CD4-positive, alpha-beta T cell treated with Interleukin-6 for 4 hours (primary cell): ENCODE results near the gene TUFT1.

Experiments used
- DNase-seq: peaks from one replicate; pipeline ENCODE4 v3.0.0-alpha.2; 2020; ENCODE audit warnings: mixed read lengths

Gene TUFT1

GRCh38 chr1:151539321-151540020 lies 638 bp upstream of the TUFT1 start:
- peak; percentile 59 for DNase-seq

GRCh38 chr1:151540982-151541377 lies 871 bp downstream of the TUFT1 start:
- no peak for DNase-seq

- no peak for DNase-seq
Measured at GRCh38 chr1:151541752-151542151, 1.6 kb downstream of the TUFT1 start.

- DNase-seq, result no peak
Measured at GRCh38 chr1:151542710-151543129, 2.6 kb downstream of the TUFT1 start.

GRCh38 chr1:151545542-151545941 lies 5.4 kb downstream of the TUFT1 start:
- no peak for DNase-seq

GRCh38 chr1:151546011-151546925 lies 6.2 kb downstream of the TUFT1 start:
- DNase-seq, result no peak

GRCh38 chr1:151547119-151547899 lies 7.2 kb downstream of the TUFT1 start:
- DNase-seq, result peak; percentile 6

- DNase-seq, result no peak
Measured at GRCh38 chr1:151547900-151548230, 7.8 kb downstream of the TUFT1 start.

GRCh38 chr1:151549199-151549598 lies 9.1 kb downstream of the TUFT1 start:
- no peak for DNase-seq

- DNase-seq, result no peak
Measured at GRCh38 chr1:151553659-151554058, 13.6 kb downstream of the TUFT1 start.

GRCh38 chr1:151556052-151556451 lies 15.9 kb downstream of the TUFT1 start:
- no peak for DNase-seq

- DNase-seq, result no peak
Measured at GRCh38 chr1:151562661-151563060, 22.6 kb downstream of the TUFT1 start.

GRCh38 chr1:151563376-151563775 lies 23.3 kb downstream of the TUFT1 start:
- DNase-seq, result no peak

- no peak for DNase-seq
Measured at GRCh38 chr1:151565502-151566189, 25.5 kb downstream of the TUFT1 start.

GRCh38 chr1:151568626-151569088 lies 28.5 kb downstream of the TUFT1 start:
- peak; percentile 33 for DNase-seq

GRCh38 chr1:151570819-151571218 lies 30.7 kb downstream of the TUFT1 start:
- no peak for DNase-seq

- DNase-seq, result no peak
Measured at GRCh38 chr1:151574575-151575529, 34.7 kb downstream of the TUFT1 start.

GRCh38 chr1:151577173-151577572 lies 37.1 kb downstream of the TUFT1 start:
- DNase-seq, result no peak

- no peak for DNase-seq
Measured at GRCh38 chr1:151578941-151579340, 38.8 kb downstream of the TUFT1 start.

- no peak for DNase-seq
Measured at GRCh38 chr1:151579436-151580225, 39.5 kb downstream of the TUFT1 start.

- DNase-seq, result no peak
Measured at GRCh38 chr1:151581451-151581850, 41.3 kb downstream of the TUFT1 start.
